Measurements from ENCODE around the gene SBSN. TPM values are rescaled to one million over a fixed set of nuclear protein-coding genes. Genes with fewer than 3 reads are reported as not detected.

SBSN gene
- total and polyA plus RNA-seq, 10 of the 15 experiments (the other 5 are each of a cell fraction or from before 2014, with no cell fraction given), result 0.09 TPM; not detected in 9

GRCh38 chr19:35509861-35510625 lies 18.1 kb downstream of the SBSN start (continued):
- TF ChIP-seq FOXM1 (IDR thresholded peaks at IDR 0.05; ENCODE audit: low read depth, low read length) (no peak), CHD2 (IDR thresholded peaks at IDR 0.05; ENCODE audit: borderline replicate concordance, low read depth, low read length) (no peak), PAX8 (IDR thresholded peaks at IDR 0.05) (no peak), CEBPB (IDR thresholded peaks at IDR 0.05; ENCODE audit: borderline replicate concordance in 1 of 2, low read depth in 2 of 2, low read length in 2 of 2) (no peak)

DNA sequence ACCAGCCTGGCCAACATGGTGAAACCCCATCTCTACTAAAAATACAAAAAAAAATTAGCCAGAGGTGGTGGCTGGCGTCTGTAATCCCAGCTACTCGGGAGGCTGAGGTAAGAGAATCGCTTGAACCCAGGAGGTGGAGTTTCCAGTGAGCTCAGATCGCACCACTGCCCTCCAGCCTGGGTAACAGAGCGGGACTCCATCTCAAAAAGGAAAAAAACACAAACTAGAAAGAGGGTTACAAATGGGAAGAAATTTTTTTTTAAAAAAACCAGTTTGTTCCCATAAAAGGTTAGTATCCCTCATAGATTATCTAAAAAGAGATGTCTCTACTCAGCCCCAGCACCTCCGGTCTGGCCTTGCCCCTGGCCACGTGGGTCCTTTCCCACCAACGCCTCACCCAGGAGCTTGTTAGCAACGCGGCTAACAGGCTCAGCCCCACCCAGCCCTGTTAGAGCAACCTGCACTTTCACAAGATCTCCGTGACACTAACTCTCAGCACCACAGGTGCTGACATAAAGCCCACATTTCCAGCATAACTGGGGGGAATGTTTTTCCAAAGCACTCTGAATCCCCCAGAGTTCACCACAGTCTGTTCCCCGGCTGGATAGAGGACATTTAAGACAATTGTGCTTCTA lies 19.0 kb downstream of the SBSN start:
- WGBS (ENCODE audit: insufficient coverage, insufficient replicate concordance, low lambda C conversion rate, missing lambda C conversion rate), result 15% methylated on average over 12 of the region's 12 CpGs
- ChIA-PET POLR2A (interaction anchor here (0.6 to 3.5 kb wide), 15 partner anchors 14 to 239 kb away, joined by 3 to 14 read pairs (median 3); partner anchors contain the start of genes CD22, COX6B1, FFAR1 and HAUS5), RAD21 (ENCODE audit: unreplicated experiment) (interaction anchor here (0.6 to 4.8 kb wide), 20 partner anchors 14 to 366 kb away, joined by 3 to 24 read pairs (median 4); partner anchors contain the start of genes FXYD7, HAUS5 and KRTDAP), SMC1A (ENCODE audit: uncharacterized antibody, unreplicated experiment) (interaction anchor here (0.9 to 5.7 kb wide), 17 partner anchors 12 to 213 kb away, joined by 3 to 35 read pairs (median 6); partner anchors contain the start of genes FFAR1 and FFAR3), CTCF (interaction anchor here (0.7 to 6.3 kb wide), 29 partner anchors 8 to 239 kb away, joined by 3 to 87 read pairs (median 4); partner anchors contain the start of gene COX6B1)
- peak overlapping the region; percentile 91 for H3K4me2 ChIP-seq (ENCODE audit: control insufficient read depth, insufficient read depth)
- intact Hi-C loops (cut with micrococcal nuclease; ENCODE audit: unreplicated experiment), result no loop called here
- H3K9me3 ChIP-seq (replicated peaks; ENCODE audit: control insufficient read depth, insufficient read depth, low read length), result no peaks in the 10 kb centered on the region
- in situ Hi-C loops (cut with MboI), result no loop called here
- ATAC-seq (peak; percentile 85), FAIRE-seq (peak; percentile 88), DNase-seq (ENCODE audit: low read depth, low spot score) (peak; percentile 40)
- no peaks in the 10 kb centered on the region; a peak in 1 of 4 replicates for H3K27me3 ChIP-seq (replicated peaks in 1 of 2; ENCODE audit: control insufficient read depth in 2 of 2, insufficient read depth in 2 of 2, low read length in 1 of 2)
- H3K36me3 ChIP-seq (ENCODE audit: control insufficient read depth in 2 of 2, insufficient read depth in 2 of 2, low read length in 1 of 2), result no peaks in the 10 kb centered on the region
- H3K79me2 ChIP-seq (ENCODE audit: control insufficient read depth, insufficient read depth, low read length), result no peaks in the 10 kb centered on the region
- H3K4me3 ChIP-seq, result peak overlapping the region; percentile 74; the same call in 1 of the 2 replicates
- no TSS peak for BruUV-seq (replicated peaks)
- H3K9ac ChIP-seq (ENCODE audit: control insufficient read depth, insufficient read depth, low read length), result peak overlapping the region; percentile 62; the same call in 1 of the 2 replicates
- no peaks in the 10 kb centered on the region for H4K20me1 ChIP-seq (ENCODE audit: control insufficient read depth, insufficient read depth)
- peak overlapping the region; percentile 52 for H3K27ac ChIP-seq (ENCODE audit: control insufficient read depth, insufficient read depth)
- H3K4me1 ChIP-seq (ENCODE audit: control insufficient read depth, insufficient read depth, low read length), result peaks cover 8% of the 10 kb centered on the region
- no peak overlapping the region; the same call in 1 of the 2 replicates for H2AFZ ChIP-seq (ENCODE audit: control insufficient read depth, low read depth, low read length)
- TF ChIP-seq LARP7 (IDR thresholded peaks at IDR 0.05), result no peak
- TF ChIP-seq, protein P1, sequence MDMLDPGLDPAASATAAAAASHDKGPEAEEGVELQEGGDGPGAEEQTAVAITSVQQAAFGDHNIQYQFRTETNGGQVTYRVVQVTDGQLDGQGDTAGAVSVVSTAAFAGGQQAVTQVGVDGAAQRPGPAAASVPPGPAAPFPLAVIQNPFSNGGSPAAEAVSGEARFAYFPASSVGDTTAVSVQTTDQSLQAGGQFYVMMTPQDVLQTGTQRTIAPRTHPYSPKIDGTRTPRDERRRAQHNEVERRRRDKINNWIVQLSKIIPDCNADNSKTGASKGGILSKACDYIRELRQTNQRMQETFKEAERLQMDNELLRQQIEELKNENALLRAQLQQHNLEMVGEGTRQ (IDR thresholded peaks at IDR 0.05; ENCODE audit: borderline replicate concordance, low read depth, low read length), result peak; percentile 51
- TF ChIP-seq, protein P2, sequence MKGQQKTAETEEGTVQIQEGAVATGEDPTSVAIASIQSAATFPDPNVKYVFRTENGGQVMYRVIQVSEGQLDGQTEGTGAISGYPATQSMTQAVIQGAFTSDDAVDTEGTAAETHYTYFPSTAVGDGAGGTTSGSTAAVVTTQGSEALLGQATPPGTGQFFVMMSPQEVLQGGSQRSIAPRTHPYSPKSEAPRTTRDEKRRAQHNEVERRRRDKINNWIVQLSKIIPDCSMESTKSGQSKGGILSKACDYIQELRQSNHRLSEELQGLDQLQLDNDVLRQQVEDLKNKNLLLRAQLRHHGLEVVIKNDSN (IDR thresholded peaks at IDR 0.05; ENCODE audit: borderline replicate concordance, extremely low read length, insufficient read depth, low read depth, low read length), result peak; percentile 59
- TF ChIP-seq RAD51 (IDR thresholded peaks at IDR 0.05), result peak; percentile 90
- no peak for TF ChIP-seq FOXK2 (IDR thresholded peaks at IDR 0.05)
- TF ChIP-seq, protein P3, sequence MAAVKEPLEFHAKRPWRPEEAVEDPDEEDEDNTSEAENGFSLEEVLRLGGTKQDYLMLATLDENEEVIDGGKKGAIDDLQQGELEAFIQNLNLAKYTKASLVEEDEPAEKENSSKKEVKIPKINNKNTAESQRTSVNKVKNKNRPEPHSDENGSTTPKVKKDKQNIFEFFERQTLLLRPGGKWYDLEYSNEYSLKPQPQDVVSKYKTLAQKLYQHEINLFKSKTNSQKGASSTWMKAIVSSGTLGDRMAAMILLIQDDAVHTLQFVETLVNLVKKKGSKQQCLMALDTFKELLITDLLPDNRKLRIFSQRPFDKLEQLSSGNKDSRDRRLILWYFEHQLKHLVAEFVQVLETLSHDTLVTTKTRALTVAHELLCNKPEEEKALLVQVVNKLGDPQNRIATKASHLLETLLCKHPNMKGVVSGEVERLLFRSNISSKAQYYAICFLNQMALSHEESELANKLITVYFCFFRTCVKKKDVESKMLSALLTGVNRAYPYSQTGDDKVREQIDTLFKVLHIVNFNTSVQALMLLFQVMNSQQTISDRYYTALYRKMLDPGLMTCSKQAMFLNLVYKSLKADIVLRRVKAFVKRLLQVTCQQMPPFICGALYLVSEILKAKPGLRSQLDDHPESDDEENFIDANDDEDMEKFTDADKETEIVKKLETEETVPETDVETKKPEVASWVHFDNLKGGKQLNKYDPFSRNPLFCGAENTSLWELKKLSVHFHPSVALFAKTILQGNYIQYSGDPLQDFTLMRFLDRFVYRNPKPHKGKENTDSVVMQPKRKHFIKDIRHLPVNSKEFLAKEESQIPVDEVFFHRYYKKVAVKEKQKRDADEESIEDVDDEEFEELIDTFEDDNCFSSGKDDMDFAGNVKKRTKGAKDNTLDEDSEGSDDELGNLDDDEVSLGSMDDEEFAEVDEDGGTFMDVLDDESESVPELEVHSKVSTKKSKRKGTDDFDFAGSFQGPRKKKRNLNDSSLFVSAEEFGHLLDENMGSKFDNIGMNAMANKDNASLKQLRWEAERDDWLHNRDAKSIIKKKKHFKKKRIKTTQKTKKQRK (IDR thresholded peaks at IDR 0.05; ENCODE audit: low read depth, low read length), result no peak
- TF ChIP-seq SMAD1 (IDR thresholded peaks at IDR 0.05; ENCODE audit: low read depth, partially characterized antibody), result no peak
- no peak for TF ChIP-seq GATAD2B (conservative IDR thresholded peaks at IDR 0.05; ENCODE audit: low read depth)
- no peak for TF ChIP-seq POU2F2 (IDR thresholded peaks at IDR 0.05; ENCODE audit: borderline replicate concordance, low read depth, low read length)
- peak; percentile 80; the same call in 1 of the 2 replicates for TF ChIP-seq MXI1 (IDR thresholded peaks at IDR 0.05; ENCODE audit: low read depth, low read length)
- TF ChIP-seq ESRRA (IDR thresholded peaks at IDR 0.05; ENCODE audit: low read length), result no peak

Data from GM12878 (cell line).